ENCODE data around the gene ZDHHC23.

ZDHHC23 gene

DNA sequence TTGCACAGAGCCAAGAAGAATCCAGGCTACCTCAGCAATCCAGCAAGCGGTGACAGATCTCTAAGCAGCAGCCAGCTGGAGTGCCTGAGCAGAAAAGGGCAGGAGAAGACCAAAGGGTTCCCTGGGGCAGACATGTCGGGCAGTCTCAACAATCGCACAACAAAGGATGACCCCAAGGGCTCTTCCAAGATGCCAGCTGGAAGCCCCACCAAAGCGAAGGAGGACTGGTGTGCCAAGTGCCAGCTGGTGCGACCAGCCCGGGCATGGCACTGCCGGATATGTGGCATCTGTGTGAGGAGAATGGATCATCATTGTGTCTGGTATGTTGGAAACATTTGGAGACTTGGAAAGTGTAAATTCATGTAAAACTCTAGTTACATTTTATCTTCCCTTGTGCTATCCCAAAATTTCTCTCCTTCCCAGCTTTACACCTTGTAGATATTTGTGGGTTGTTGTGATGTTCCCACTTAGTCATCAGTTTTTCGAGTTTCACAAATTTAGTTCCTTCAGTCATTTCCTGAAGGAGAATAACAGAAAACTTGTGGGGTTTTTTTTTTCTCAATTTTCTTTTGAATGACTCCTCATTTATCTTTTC is 6.4 kb downstream of the ZDHHC23 start:
- no peak for DNase-seq (ENCODE audit: low read depth)
- H3K4me3 ChIP-seq (ENCODE audit: control insufficient read depth, low read depth, low read length) = no peak overlapping the region
- TF ChIP-seq, protein P1, sequence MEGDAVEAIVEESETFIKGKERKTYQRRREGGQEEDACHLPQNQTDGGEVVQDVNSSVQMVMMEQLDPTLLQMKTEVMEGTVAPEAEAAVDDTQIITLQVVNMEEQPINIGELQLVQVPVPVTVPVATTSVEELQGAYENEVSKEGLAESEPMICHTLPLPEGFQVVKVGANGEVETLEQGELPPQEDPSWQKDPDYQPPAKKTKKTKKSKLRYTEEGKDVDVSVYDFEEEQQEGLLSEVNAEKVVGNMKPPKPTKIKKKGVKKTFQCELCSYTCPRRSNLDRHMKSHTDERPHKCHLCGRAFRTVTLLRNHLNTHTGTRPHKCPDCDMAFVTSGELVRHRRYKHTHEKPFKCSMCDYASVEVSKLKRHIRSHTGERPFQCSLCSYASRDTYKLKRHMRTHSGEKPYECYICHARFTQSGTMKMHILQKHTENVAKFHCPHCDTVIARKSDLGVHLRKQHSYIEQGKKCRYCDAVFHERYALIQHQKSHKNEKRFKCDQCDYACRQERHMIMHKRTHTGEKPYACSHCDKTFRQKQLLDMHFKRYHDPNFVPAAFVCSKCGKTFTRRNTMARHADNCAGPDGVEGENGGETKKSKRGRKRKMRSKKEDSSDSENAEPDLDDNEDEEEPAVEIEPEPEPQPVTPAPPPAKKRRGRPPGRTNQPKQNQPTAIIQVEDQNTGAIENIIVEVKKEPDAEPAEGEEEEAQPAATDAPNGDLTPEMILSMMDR (IDR thresholded peaks at IDR 0.05; ENCODE audit: control insufficient read depth, insufficient read depth, low read depth, low read length, missing control alignments) = no peak

- no peak for DNase-seq (ENCODE audit: low read depth)
- TF ChIP-seq, protein P1 (IDR thresholded peaks at IDR 0.05; ENCODE audit: control insufficient read depth, insufficient read depth, low read depth, low read length, missing control alignments) = no peak
- H3K4me3 ChIP-seq (ENCODE audit: control insufficient read depth, low read depth, low read length) = no peak overlapping the region
Measured at GRCh38 chr3:113963879-113964278, 16.1 kb downstream of the ZDHHC23 start.

DNA sequence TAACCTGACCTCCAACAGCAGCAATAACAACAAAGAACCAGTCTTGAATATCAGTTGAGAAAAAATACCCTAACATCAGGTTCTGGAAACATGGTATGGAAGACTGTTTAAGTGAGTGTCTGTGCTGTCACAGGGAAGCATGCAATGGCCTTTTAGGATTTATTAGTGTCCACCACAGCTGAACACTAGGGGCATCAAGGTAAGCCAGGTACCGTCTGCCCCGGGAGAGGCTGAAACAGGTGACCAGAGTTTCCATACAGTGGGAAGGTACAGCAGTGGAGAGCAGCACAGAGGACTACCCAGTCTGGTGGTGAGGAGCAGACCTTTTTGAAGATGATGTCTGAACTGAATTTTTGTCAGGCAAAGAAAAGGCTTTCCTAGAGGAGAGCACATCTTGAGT is 18.4 kb downstream of the ZDHHC23 start:
- TF ChIP-seq, protein P1 (IDR thresholded peaks at IDR 0.05; ENCODE audit: control insufficient read depth, insufficient read depth, low read depth, low read length, missing control alignments) = no peak
- no peak for DNase-seq (ENCODE audit: low read depth)

DNA sequence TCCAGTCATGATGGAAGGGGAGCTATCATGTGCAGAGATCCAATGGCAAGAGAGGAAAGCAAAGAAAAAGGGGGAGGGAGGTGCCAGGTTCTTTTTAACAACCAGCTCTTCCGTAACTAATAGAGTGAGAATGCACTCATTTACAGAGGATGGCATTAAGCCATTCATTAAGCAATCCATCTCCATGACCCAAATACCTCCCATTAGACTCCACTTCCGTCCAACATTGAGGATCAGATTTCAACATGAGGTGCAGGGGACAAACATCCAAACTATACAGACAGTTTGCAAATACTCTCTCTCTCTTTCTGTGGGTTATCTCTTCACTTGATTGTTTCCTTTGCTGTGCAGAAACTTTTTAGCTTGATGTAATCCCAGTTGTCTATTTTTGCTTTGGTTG is 21.2 kb downstream of the ZDHHC23 start:
- TF ChIP-seq, protein P1 (IDR thresholded peaks at IDR 0.05; ENCODE audit: control insufficient read depth, insufficient read depth, low read depth, low read length, missing control alignments) = no peak
- H3K4me3 ChIP-seq (ENCODE audit: control insufficient read depth, low read depth, low read length) = no peak overlapping the region
- DNase-seq (ENCODE audit: low read depth) = peak; percentile 18

More for the DNA sequence above, 18.4 kb downstream of the ZDHHC23 start:
- H3K4me3 ChIP-seq (ENCODE audit: control insufficient read depth, low read depth, low read length) = no peak overlapping the region

DNA sequence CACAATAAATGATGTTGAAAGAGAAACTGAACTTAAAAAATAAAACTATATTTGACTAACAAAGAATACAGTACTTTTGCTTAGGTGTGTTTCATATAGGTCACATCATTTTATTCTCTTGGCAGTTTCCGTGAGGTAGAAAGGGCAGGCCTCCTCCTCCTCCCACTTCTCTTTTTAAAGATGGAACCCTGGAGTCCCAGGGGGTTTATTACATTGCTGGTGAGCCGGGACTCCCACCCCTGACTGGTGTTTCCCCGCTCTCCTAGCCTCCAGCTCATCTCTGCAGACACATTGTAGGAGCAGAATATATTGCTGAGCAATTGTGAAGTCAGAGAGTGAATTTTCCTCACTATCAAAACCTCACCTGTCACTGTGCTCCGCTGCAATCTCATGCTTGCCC is 30.0 kb downstream of the ZDHHC23 start:
- TF ChIP-seq, protein P1 (IDR thresholded peaks at IDR 0.05; ENCODE audit: control insufficient read depth, insufficient read depth, low read depth, low read length, missing control alignments) = no peak
- H3K4me3 ChIP-seq (ENCODE audit: control insufficient read depth, low read depth, low read length) = no peak overlapping the region
- DNase-seq (ENCODE audit: low read depth) = no peak

DNA sequence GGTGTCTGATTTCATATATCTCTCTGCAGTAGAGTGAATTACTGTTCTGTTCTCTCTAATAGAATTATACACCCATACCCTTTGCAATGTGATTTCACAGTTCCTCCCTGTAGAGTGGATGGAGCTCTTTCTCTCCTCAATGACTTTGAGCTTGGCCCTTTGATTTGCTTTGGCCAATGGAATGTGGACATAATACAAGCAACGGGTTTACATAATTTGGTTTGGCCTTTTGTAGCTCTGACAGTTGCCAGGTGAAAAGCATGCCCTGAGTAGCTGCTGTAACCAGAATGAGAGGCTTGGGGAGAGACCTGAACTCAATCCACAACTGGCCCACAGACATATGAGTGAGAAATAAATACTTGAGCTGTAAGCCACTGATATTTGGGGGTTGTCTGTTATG is 32.1 kb downstream of the ZDHHC23 start:
- no peak overlapping the region for H3K4me3 ChIP-seq (ENCODE audit: control insufficient read depth, low read depth, low read length)
- TF ChIP-seq, protein P1 (IDR thresholded peaks at IDR 0.05; ENCODE audit: control insufficient read depth, insufficient read depth, low read depth, low read length, missing control alignments) = no peak

More for the DNA sequence above, 32.1 kb downstream of the ZDHHC23 start:
- no peak for DNase-seq (ENCODE audit: low read depth)
